ENCODE data around the gene TOPBP1.

DNA sequence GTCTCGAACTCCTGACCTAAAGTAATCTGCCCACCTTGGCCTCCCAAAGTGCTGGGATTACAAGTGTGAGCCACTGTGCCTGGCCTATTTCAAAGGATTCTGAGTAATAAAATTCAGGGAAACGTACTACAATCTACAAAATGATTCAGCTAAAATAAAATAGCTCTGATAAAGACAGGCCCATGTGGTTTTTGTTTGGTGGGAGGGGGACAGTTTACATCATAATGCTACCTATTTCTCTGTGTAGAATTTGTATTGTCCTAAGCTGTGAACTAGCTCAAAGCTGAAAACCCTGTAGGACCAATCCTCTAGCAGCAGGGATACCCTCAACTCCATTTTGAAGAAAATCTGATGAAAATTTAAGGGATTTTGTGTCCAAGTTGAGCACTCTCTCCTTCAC is 62.5 kb downstream of the TOPBP1 start:
- TF ChIP-seq, protein P1, sequence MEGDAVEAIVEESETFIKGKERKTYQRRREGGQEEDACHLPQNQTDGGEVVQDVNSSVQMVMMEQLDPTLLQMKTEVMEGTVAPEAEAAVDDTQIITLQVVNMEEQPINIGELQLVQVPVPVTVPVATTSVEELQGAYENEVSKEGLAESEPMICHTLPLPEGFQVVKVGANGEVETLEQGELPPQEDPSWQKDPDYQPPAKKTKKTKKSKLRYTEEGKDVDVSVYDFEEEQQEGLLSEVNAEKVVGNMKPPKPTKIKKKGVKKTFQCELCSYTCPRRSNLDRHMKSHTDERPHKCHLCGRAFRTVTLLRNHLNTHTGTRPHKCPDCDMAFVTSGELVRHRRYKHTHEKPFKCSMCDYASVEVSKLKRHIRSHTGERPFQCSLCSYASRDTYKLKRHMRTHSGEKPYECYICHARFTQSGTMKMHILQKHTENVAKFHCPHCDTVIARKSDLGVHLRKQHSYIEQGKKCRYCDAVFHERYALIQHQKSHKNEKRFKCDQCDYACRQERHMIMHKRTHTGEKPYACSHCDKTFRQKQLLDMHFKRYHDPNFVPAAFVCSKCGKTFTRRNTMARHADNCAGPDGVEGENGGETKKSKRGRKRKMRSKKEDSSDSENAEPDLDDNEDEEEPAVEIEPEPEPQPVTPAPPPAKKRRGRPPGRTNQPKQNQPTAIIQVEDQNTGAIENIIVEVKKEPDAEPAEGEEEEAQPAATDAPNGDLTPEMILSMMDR (IDR thresholded peaks at IDR 0.05; ENCODE audit: poor library complexity): no peak
- no peak for TF ChIP-seq EZH2 (IDR thresholded peaks at IDR 0.05; ENCODE audit: borderline replicate concordance)
- no peak for TF ChIP-seq EZH2phosphoT487 (IDR thresholded peaks at IDR 0.05; ENCODE audit: low read depth, severe bottlenecking, unreplicated experiment)
